Measurements from ENCODE around the gene BTBD18.

- TF ChIP-seq CTCF (IDR thresholded peaks at IDR 0.05) (no peak), POLR2A (IDR thresholded peaks at IDR 0.05) (no peak), EP300 (IDR thresholded peaks at IDR 0.05) (no peak), POLR2AphosphoS5 (IDR thresholded peaks at IDR 0.05) (no peak)
These were observed 12.4 kb upstream of the BTBD18 start for GRCh38 chr11:57764021-57764420.
